K562 (cell line): ENCODE data around the gene MDM4. TPM values are rescaled to one million over a fixed set of nuclear protein-coding genes. Genes with fewer than 3 reads are reported as not detected.
A peak's percentile ranks its signal among the peaks of the same experiment; 100 is the strongest.

Experiments used
- ATF1 ChIP-seq, 2 experiments: fragments of 450-650 bp in 1 of 2; IDR thresholded peaks; 2 replicates each; pipeline ENCODE4 v1.6.1; 2016; ENCODE audit warnings: missing compliant biosample characterization in 1 of 2, missing genetic modification characterization in 1 of 2
- EP400 ChIP-seq: fragments of 450-650 bp; IDR thresholded peaks from 2 replicates; pipeline ENCODE4 v1.6.1; 2017; ENCODE audit warnings: antibody characterized with exemption, mild to moderate bottlenecking, moderate library complexity
- HLTF ChIP-seq: fragments of 450-650 bp; IDR thresholded peaks from 2 replicates; pipeline ENCODE4 v1.6.1; 2016
- HNRNPUL1 ChIP-seq: fragments of 200-400 bp; formaldehyde crosslinking; IDR thresholded peaks from 2 replicates; pipeline ENCODE4 v1.6.1; 2017; ENCODE audit warnings: low read length
- KLF16 ChIP-seq: IDR thresholded peaks from 2 replicates; pipeline ENCODE4 v1.6.1; 2016; ENCODE audit warnings: antibody characterized with exemption
- SMARCA5 ChIP-seq: fragments of 450-650 bp; IDR thresholded peaks from 2 replicates; pipeline ENCODE4 v1.6.1; 2016
- ZBTB17 ChIP-seq: fragments of 450-650 bp; formaldehyde crosslinking; IDR thresholded peaks from 2 replicates; pipeline ENCODE4 v1.4.0; 2020; ENCODE audit warnings: mild to moderate bottlenecking
- ZKSCAN3 ChIP-seq: fragments of 250-450 bp; sonication (Bioruptor Pico); IDR thresholded peaks from 2 replicates; pipeline ENCODE4 v1.4.0; 2020
- polyA plus RNA-seq, 8 experiments: library from polyadenylated mRNA; depleted of rRNA in 4 of 8; stranded (reverse) in 5 of 8; unstranded in 3 of 8; fragments of >200 nt; fragmentation: Nextera tagmentation in 2 of 8; fragmentation: Illumina TruSeq in 1 of 8; extraction: Ambion mirVana in 2 of 8; extraction: Trizol in 1 of 8; gene quantifications; 2 replicates each; pipeline versions ENCODE4 v1.2.1 to v1.2.3, GENCODE V29; 2011 to 2014; ENCODE audit warnings: inconsistent platforms in 1 of 8, missing spikeins in 1 of 8
- total RNA-seq, 7 experiments: library from RNA; depleted of rRNA in 6 of 7; stranded (reverse); fragments of >200 nt in 6 of 7; fragmentation: Illumina TruSeq in 2 of 7; extraction: Trizol in 2 of 7; gene quantifications; 2 replicates each; pipeline versions ENCODE4 v1.2.1 to v1.2.3, GENCODE V29; 2011 to 2021; ENCODE audit warnings: low replicate concordance in 1 of 7
- TF ChIP-seq, protein P1 (sequence below), 3 experiments: IDR thresholded peaks in 2 of 3; conservative IDR thresholded peaks in 1 of 3; 2 replicates each; pipeline ENCODE4 v1.5.1; 2011 to 2012; ENCODE audit warnings: low read length in 3 of 3, mild to moderate bottlenecking in 3 of 3, control low read depth in 2 of 3, improper control_type of control experiment in 1 of 3, inconsistent platforms in 1 of 3, low read depth in 1 of 3, mixed read lengths in 1 of 3, moderate library complexity in 1 of 3; ENCODE audit not compliant: insufficient read depth in 2 of 3
- TF ChIP-seq, protein P2 (sequence below): IDR thresholded peaks from 2 replicates; pipeline ENCODE4 v1.6.1; 2012; ENCODE audit warnings: low read depth, low read length, improper control_type of control experiment, borderline replicate concordance
- TF ChIP-seq, protein P3 (sequence below): fragments of 250-450 bp; sonication (Bioruptor Pico); IDR thresholded peaks from 2 replicates; pipeline ENCODE4 v1.6.1; 2021; ENCODE audit warnings: mild to moderate bottlenecking
- TF ChIP-seq, protein P4 (sequence below): sonication (generic); formaldehyde crosslinking; IDR thresholded peaks from 2 replicates; pipeline ENCODE4 v1.8.1; 2023; ENCODE audit warnings: mild to moderate bottlenecking, missing genetic modification reagents, moderate library complexity
- TF ChIP-seq, protein P5 (sequence below): fragments of 450-650 bp; IDR thresholded peaks from one replicate; pipeline ENCODE4 v1.6.1; 2018; ENCODE audit warnings: mild to moderate bottlenecking, moderate library complexity; ENCODE audit not compliant: partially characterized antibody
- TF ChIP-seq, protein P6 (sequence below), 2 experiments: fragments of 150-350 bp in 1 of 2; IDR thresholded peaks; 2 replicates each; pipeline ENCODE4 v1.6.1; 2012 to 2016; ENCODE audit warnings: low read depth in 2 of 2, low read length in 2 of 2, mild to moderate bottlenecking in 1 of 2, moderate library complexity in 1 of 2

The MDM4 gene
- total and polyA plus RNA-seq, 9 of the 15 experiments (the other 6 are each of a cell fraction or from before 2014, with no cell fraction given) = 3.3 to 61.7 (median 21.2) TPM

DNA sequence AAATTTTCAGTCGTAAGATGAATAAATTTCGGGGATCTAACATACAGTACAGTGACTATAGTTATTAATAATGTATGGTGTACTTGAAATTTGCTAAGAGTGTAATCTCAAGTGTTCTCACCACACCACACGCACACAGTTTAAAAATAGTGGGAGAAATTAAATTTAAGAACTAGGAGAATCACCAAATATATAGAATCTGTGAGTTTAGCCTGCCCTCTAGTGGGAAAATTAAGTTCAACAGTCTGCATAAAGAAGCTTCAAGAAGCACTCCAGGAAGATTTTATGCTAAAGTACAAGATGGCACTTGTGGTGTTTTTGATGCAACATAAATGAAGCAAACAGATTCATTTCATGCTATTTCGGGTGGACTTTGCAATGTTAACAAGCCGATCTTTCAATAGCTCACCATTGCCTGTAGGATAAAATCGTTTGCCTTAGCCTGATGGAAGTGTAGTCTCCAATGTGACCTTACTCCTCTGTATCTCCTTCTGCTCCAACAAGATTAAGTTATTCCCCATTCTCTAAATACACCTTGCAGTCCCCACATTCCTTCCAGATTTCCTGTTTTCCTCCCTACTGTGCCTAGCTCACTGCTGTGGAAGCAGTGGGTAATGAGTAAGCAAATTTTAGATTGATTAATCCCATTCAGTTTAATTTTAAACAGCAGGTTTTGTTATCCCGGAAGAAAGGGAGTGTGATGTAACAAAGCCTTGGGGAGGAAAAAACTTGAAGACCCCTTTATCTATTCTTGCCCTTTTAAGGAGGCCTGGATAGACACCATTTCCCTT, 12.9 kb upstream of the MDM4 start (continued):
- TF ChIP-seq, protein P1, sequence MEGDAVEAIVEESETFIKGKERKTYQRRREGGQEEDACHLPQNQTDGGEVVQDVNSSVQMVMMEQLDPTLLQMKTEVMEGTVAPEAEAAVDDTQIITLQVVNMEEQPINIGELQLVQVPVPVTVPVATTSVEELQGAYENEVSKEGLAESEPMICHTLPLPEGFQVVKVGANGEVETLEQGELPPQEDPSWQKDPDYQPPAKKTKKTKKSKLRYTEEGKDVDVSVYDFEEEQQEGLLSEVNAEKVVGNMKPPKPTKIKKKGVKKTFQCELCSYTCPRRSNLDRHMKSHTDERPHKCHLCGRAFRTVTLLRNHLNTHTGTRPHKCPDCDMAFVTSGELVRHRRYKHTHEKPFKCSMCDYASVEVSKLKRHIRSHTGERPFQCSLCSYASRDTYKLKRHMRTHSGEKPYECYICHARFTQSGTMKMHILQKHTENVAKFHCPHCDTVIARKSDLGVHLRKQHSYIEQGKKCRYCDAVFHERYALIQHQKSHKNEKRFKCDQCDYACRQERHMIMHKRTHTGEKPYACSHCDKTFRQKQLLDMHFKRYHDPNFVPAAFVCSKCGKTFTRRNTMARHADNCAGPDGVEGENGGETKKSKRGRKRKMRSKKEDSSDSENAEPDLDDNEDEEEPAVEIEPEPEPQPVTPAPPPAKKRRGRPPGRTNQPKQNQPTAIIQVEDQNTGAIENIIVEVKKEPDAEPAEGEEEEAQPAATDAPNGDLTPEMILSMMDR (IDR thresholded peaks at IDR 0.05 in 2 of 3, conservative IDR thresholded peaks at IDR 0.05 in 1 of 3; ENCODE audit: insufficient read depth in 2 of 3, low read depth in 1 of 3, low read length in 3 of 3) = peak; percentile 70 to 97 (median 75); a peak in 5 of 6 replicates
- TF ChIP-seq, protein P2, sequence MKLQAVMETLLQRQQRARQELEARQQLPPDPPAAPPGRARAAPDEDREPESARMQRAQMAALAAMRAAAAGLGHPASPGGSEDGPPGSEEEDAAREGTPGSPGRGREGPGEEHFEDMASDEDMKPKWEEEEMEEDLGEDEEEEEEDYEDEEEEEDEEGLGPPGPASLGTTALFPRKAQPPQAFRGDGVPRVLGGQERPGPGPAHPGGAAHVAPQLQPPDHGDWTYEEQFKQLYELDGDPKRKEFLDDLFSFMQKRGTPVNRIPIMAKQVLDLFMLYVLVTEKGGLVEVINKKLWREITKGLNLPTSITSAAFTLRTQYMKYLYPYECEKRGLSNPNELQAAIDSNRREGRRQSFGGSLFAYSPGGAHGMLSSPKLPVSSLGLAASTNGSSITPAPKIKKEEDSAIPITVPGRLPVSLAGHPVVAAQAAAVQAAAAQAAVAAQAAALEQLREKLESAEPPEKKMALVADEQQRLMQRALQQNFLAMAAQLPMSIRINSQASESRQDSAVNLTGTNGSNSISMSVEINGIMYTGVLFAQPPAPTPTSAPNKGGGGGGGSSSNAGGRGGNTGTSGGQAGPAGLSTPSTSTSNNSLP = peak; percentile 63; the same call in 1 of the 2 replicates
- TF ChIP-seq, protein P3, sequence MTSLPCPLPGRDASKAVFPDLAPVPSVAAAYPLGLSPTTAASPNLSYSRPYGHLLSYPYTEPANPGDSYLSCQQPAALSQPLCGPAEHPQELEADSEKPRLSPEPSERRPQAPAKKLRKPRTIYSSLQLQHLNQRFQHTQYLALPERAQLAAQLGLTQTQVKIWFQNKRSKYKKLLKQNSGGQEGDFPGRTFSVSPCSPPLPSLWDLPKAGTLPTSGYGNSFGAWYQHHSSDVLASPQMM (CRISPR knock-in tag) = no peak
- TF ChIP-seq, protein P4, sequence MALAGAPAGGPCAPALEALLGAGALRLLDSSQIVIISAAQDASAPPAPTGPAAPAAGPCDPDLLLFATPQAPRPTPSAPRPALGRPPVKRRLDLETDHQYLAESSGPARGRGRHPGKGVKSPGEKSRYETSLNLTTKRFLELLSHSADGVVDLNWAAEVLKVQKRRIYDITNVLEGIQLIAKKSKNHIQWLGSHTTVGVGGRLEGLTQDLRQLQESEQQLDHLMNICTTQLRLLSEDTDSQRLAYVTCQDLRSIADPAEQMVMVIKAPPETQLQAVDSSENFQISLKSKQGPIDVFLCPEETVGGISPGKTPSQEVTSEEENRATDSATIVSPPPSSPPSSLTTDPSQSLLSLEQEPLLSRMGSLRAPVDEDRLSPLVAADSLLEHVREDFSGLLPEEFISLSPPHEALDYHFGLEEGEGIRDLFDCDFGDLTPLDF (CRISPR knock-in tag) = peak; percentile 38; the same call in 1 of the 2 replicates
- TF ChIP-seq, protein P5, sequence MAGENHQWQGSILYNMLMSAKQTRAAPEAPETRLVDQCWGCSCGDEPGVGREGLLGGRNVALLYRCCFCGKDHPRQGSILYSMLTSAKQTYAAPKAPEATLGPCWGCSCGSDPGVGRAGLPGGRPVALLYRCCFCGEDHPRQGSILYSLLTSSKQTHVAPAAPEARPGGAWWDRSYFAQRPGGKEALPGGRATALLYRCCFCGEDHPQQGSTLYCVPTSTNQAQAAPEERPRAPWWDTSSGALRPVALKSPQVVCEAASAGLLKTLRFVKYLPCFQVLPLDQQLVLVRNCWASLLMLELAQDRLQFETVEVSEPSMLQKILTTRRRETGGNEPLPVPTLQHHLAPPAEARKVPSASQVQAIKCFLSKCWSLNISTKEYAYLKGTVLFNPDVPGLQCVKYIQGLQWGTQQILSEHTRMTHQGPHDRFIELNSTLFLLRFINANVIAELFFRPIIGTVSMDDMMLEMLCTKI = no peak
- TF ChIP-seq, protein P6, sequence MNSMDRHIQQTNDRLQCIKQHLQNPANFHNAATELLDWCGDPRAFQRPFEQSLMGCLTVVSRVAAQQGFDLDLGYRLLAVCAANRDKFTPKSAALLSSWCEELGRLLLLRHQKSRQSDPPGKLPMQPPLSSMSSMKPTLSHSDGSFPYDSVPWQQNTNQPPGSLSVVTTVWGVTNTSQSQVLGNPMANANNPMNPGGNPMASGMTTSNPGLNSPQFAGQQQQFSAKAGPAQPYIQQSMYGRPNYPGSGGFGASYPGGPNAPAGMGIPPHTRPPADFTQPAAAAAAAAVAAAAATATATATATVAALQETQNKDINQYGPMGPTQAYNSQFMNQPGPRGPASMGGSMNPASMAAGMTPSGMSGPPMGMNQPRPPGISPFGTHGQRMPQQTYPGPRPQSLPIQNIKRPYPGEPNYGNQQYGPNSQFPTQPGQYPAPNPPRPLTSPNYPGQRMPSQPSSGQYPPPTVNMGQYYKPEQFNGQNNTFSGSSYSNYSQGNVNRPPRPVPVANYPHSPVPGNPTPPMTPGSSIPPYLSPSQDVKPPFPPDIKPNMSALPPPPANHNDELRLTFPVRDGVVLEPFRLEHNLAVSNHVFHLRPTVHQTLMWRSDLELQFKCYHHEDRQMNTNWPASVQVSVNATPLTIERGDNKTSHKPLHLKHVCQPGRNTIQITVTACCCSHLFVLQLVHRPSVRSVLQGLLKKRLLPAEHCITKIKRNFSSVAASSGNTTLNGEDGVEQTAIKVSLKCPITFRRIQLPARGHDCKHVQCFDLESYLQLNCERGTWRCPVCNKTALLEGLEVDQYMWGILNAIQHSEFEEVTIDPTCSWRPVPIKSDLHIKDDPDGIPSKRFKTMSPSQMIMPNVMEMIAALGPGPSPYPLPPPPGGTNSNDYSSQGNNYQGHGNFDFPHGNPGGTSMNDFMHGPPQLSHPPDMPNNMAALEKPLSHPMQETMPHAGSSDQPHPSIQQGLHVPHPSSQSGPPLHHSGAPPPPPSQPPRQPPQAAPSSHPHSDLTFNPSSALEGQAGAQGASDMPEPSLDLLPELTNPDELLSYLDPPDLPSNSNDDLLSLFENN (IDR thresholded peaks at IDR 0.05; ENCODE audit: low read depth in 2 of 2, low read length in 2 of 2) = no peak
- TF ChIP-seq EP400 (no peak), ATF1 (CRISPR knock-in tag; IDR thresholded peaks at IDR 0.05) (no peak), ATF1 (tag; IDR thresholded peaks at IDR 0.05) (0 out of 2 replicates have a peak, but pooled peaks have one; percentile 6), HNRNPUL1 (no peak), HLTF (0 out of 2 replicates have a peak, but pooled peaks have one; percentile 23), ZBTB17 (no peak), KLF16 (0 out of 2 replicates have a peak, but pooled peaks have one; percentile 32), SMARCA5 (0 out of 2 replicates have a peak, but pooled peaks have one; percentile 28), ZKSCAN3 (CRISPR knock-in tag) (no peak)
